HCT116 (cell line): ENCODE results near the gene POLE.

Experiments
- CBX3 ChIP-seq: IDR thresholded peaks from 2 replicates; pipeline ENCODE4 v1.6.1; 2012; ENCODE audit warnings: low read depth
- CEBPB ChIP-seq: IDR thresholded peaks from 2 replicates; pipeline ENCODE4 v1.6.1; 2012; ENCODE audit warnings: low read depth
- ELF1 ChIP-seq: IDR thresholded peaks from 2 replicates; pipeline ENCODE4 v1.6.1; 2012; ENCODE audit warnings: low read depth, borderline replicate concordance
- EZH2 ChIP-seq: fragments of 200-600 bp; sonication (generic); IDR thresholded peaks from 2 replicates; pipeline ENCODE4 v1.6.1; 2017; ENCODE audit warnings: antibody characterized with exemption, mixed run types
- JUND ChIP-seq: IDR thresholded peaks from 2 replicates; pipeline ENCODE4 v1.6.1; 2012
- MAX ChIP-seq: IDR thresholded peaks from 2 replicates; pipeline ENCODE4 v1.6.1; 2012
- POLR2A ChIP-seq: IDR thresholded peaks from 2 replicates; pipeline ENCODE4 v1.7.0; 2011; ENCODE audit warnings: borderline replicate concordance; ENCODE audit not compliant: insufficient read depth, insufficient read length; ENCODE audit errors: extremely low read depth
- POLR2AphosphoS5 ChIP-seq: IDR thresholded peaks from 2 replicates; pipeline ENCODE4 v1.6.1; 2011; ENCODE audit warnings: mild to moderate bottlenecking, low read depth, low read length, moderate library complexity
- REST ChIP-seq: IDR thresholded peaks from 2 replicates; pipeline ENCODE4 v1.6.1; 2012; ENCODE audit warnings: low read depth
- TCF7L2 ChIP-seq: IDR thresholded peaks from 2 replicates; pipeline ENCODE4 v1.7.0; 2011; ENCODE audit warnings: borderline replicate concordance, inconsistent platforms; ENCODE audit not compliant: insufficient read depth, insufficient read length; ENCODE audit errors: extremely low read depth
- TF ChIP-seq, protein P1 (sequence below), 3 experiments: fragments of 200-600 bp in 1 of 3; sonication (generic) in 1 of 3; IDR thresholded peaks in 2 of 3; conservative IDR thresholded peaks in 1 of 3; 2 replicates each; pipeline ENCODE4 v1.5.1; 2012 to 2017; ENCODE audit warnings: low read depth in 2 of 3, low read length in 2 of 3, antibody characterized with exemption in 1 of 3, borderline replicate concordance in 1 of 3, control low read depth in 1 of 3, mild to moderate bottlenecking in 1 of 3, mixed read lengths in 1 of 3, mixed run types in 1 of 3, moderate library complexity in 1 of 3; ENCODE audit not compliant: insufficient read depth in 1 of 3
- TF ChIP-seq, protein P2 (sequence below): IDR thresholded peaks from 2 replicates; pipeline ENCODE4 v1.6.1; 2011; ENCODE audit warnings: mild to moderate bottlenecking, low read length, moderate library complexity; ENCODE audit not compliant: insufficient replicate concordance; ENCODE audit errors: extremely low read depth

- TF ChIP-seq POLR2A, result no peak
- no peak for TF ChIP-seq EZH2
- no peak for TF ChIP-seq JUND
- TF ChIP-seq, protein P1, sequence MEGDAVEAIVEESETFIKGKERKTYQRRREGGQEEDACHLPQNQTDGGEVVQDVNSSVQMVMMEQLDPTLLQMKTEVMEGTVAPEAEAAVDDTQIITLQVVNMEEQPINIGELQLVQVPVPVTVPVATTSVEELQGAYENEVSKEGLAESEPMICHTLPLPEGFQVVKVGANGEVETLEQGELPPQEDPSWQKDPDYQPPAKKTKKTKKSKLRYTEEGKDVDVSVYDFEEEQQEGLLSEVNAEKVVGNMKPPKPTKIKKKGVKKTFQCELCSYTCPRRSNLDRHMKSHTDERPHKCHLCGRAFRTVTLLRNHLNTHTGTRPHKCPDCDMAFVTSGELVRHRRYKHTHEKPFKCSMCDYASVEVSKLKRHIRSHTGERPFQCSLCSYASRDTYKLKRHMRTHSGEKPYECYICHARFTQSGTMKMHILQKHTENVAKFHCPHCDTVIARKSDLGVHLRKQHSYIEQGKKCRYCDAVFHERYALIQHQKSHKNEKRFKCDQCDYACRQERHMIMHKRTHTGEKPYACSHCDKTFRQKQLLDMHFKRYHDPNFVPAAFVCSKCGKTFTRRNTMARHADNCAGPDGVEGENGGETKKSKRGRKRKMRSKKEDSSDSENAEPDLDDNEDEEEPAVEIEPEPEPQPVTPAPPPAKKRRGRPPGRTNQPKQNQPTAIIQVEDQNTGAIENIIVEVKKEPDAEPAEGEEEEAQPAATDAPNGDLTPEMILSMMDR (IDR thresholded peaks at IDR 0.05 in 2 of 3, conservative IDR thresholded peaks at IDR 0.05 in 1 of 3; ENCODE audit: borderline replicate concordance in 1 of 3, insufficient read depth in 1 of 3, low read depth in 2 of 3, low read length in 2 of 3), result no peak
- TF ChIP-seq MAX, result no peak
- no peak for TF ChIP-seq REST
- no peak for TF ChIP-seq POLR2AphosphoS5
- no peak for TF ChIP-seq ELF1
- TF ChIP-seq CBX3, result no peak
- TF ChIP-seq TCF7L2, result no peak
- no peak for TF ChIP-seq CEBPB
- TF ChIP-seq, protein P2, sequence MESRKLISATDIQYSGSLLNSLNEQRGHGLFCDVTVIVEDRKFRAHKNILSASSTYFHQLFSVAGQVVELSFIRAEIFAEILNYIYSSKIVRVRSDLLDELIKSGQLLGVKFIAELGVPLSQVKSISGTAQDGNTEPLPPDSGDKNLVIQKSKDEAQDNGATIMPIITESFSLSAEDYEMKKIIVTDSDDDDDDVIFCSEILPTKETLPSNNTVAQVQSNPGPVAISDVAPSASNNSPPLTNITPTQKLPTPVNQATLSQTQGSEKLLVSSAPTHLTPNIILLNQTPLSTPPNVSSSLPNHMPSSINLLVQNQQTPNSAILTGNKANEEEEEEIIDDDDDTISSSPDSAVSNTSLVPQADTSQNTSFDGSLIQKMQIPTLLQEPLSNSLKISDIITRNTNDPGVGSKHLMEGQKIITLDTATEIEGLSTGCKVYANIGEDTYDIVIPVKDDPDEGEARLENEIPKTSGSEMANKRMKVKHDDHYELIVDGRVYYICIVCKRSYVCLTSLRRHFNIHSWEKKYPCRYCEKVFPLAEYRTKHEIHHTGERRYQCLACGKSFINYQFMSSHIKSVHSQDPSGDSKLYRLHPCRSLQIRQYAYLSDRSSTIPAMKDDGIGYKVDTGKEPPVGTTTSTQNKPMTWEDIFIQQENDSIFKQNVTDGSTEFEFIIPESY, result no peak
Measured at GRCh38 chr12:132629330-132629729, 57.8 kb downstream of the POLE start.
